Memory B cell (primary cell): Measurements from ENCODE around the gene HORMAD2.

Experiments
- ATAC-seq: fragments of 150-1000 bp; cut with Tn5 transposase; 2 replicates; pipeline ENCODE4 v1.10.0; 2021; ENCODE audit warnings: low read depth, mild to moderate bottlenecking, moderate library complexity
- DNase-seq, 2 donors: peaks; one replicate each; pipeline ENCODE4 v3.0.0; 2022; ENCODE audit warnings: low spot score in 2 of 2
- H3K27ac Mint-ChIP-seq: one replicate; pipeline ENCODE4 v1.8.0; 2022; ENCODE audit warnings: mild to moderate bottlenecking, moderate library complexity, mixed read lengths
- H3K27me3 Mint-ChIP-seq: one replicate; pipeline ENCODE4 v1.8.0; 2022; ENCODE audit warnings: mixed read lengths
- H3K36me3 Mint-ChIP-seq: one replicate; pipeline ENCODE4 v1.8.0; 2022; ENCODE audit warnings: mild to moderate bottlenecking, mixed read lengths
- H3K4me1 Mint-ChIP-seq: one replicate; pipeline ENCODE4 v1.8.0; 2022; ENCODE audit warnings: mixed read lengths
- H3K4me3 Mint-ChIP-seq: one replicate; pipeline ENCODE4 v1.8.0; 2022; ENCODE audit warnings: mild to moderate bottlenecking, moderate library complexity, mixed read lengths
- H3K9me3 Mint-ChIP-seq: one replicate; pipeline ENCODE4 v1.8.0; 2022; ENCODE audit warnings: mixed read lengths

The HORMAD2 gene

GRCh38 chr22:30140414-30140813, 60.1 kb downstream of the HORMAD2 start:
- no peak overlapping the region for H3K27ac Mint-ChIP-seq
- H3K4me3 Mint-ChIP-seq: no peak overlapping the region
- peaks cover 7% of the 10 kb centered on the region for H3K36me3 Mint-ChIP-seq
- DNase-seq (no peak), ATAC-seq (no peak)
- no peaks in the 10 kb centered on the region for H3K4me1 Mint-ChIP-seq
- peaks cover 8% of the 10 kb centered on the region for H3K27me3 Mint-ChIP-seq
- peaks cover 16% of the 10 kb centered on the region for H3K9me3 Mint-ChIP-seq

DNA sequence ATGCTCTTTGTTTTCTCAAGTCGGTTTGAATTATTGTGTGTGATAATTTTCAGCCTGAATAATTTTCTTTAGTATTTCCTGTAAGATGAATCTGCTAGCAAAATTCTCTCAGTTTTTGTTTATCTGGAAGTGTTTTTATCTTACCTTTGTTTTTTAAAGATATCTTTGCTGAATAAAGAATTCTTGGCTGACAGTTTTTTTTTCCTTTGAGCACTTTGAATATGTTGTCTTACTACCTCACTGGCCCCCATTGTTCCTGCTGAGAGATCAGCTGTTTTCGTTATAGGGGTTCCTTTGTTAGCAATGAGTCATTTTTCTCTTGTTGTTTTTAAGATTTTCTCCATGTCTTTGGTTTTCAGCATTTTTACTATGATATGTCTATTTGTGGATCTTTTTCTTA, 63.0 kb downstream of the HORMAD2 start:
- Mint-ChIP-seq H3K27me3 (peaks cover 10% of the 10 kb centered on the region), H3K4me1 (no peaks in the 10 kb centered on the region), H3K4me3 (no peak overlapping the region), H3K9me3 (peaks cover 16% of the 10 kb centered on the region), H3K36me3 (peaks cover 8% of the 10 kb centered on the region), H3K27ac (no peak overlapping the region)
- DNase-seq (no peak), ATAC-seq (no peak)

DNA sequence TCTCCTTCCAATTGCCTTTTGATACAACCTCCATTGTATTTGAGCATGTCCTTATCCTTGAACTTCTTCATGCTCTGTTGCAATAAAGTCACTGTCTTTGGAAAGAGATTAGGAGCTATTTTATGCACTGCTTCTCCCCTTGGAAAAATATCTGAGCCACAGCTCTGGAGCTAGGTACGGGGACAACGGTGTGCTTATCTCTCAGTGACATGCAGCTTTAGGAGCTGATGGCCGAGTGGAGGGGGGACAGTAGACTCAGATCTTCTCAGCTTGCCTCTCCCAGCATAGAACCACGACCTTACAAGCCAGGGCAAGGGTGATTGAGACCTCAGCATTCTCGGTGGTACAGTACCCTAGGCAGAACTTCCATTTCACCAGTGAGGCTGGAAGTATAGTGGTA, 64.1 kb downstream of the HORMAD2 start:
- Mint-ChIP-seq H3K9me3 (peaks cover 15% of the 10 kb centered on the region), H3K4me3 (no peak overlapping the region), H3K36me3 (peaks cover 8% of the 10 kb centered on the region), H3K4me1 (no peaks in the 10 kb centered on the region), H3K27ac (no peak overlapping the region), H3K27me3 (peaks cover 10% of the 10 kb centered on the region)
- no peak for DNase-seq
- ATAC-seq: no peak

DNA sequence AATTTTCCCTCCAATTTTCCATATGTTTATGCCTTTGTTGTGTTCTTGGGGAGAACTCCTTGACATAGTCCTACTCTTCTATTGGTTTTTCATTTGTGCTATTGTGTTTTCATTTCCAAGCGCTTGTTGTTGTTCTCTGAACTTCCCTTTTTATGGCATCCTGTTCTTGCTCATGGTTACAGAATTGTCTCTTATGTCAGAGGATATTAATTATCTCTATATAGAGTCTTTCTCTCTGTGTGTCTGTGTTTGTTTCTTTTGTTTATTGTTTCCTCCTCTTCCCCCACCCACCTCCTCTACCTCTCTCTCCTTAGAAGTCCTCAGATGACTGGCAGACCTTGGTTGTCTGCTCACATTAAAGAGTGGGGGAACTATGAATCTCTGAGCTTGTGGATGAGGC, 69.9 kb downstream of the HORMAD2 start:
- peaks cover 5% of the 10 kb centered on the region for H3K36me3 Mint-ChIP-seq
- DNase-seq: no peak
- H3K27me3 Mint-ChIP-seq: peaks cover 1% of the 10 kb centered on the region
- H3K4me1 Mint-ChIP-seq: peaks cover 7% of the 10 kb centered on the region
- no peak overlapping the region for H3K27ac Mint-ChIP-seq
- ATAC-seq: peak; percentile 22
- H3K4me3 Mint-ChIP-seq: no peak overlapping the region
- peaks cover 3% of the 10 kb centered on the region for H3K9me3 Mint-ChIP-seq

DNA sequence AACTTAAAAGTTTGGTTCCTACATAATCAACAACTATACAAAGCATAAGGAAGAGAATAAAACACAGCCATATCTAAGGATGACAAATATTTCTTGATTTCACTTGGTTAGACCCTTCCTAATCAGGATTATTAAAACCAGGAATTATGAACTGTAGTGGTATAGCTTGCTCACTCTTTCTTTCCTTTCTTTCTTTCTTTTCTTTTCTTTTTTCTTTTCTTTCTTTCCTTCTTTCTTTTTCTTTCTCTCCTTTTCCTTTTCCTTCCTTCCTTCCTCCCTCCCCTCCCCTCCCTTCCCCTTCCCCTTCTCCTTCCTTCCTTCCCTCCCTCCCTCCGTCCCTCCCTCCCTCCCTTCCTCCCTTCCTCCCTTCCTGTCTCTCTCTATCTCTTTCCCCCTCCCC, 78.0 kb downstream of the HORMAD2 start:
- no peaks in the 10 kb centered on the region for H3K36me3 Mint-ChIP-seq
- H3K9me3 Mint-ChIP-seq: no peaks in the 10 kb centered on the region
- H3K27me3 Mint-ChIP-seq: peaks cover 9% of the 10 kb centered on the region
- no peak for ATAC-seq
- H3K27ac Mint-ChIP-seq: no peak overlapping the region
- H3K4me1 Mint-ChIP-seq: no peaks in the 10 kb centered on the region
- DNase-seq: no peak
- no peak overlapping the region for H3K4me3 Mint-ChIP-seq

DNA sequence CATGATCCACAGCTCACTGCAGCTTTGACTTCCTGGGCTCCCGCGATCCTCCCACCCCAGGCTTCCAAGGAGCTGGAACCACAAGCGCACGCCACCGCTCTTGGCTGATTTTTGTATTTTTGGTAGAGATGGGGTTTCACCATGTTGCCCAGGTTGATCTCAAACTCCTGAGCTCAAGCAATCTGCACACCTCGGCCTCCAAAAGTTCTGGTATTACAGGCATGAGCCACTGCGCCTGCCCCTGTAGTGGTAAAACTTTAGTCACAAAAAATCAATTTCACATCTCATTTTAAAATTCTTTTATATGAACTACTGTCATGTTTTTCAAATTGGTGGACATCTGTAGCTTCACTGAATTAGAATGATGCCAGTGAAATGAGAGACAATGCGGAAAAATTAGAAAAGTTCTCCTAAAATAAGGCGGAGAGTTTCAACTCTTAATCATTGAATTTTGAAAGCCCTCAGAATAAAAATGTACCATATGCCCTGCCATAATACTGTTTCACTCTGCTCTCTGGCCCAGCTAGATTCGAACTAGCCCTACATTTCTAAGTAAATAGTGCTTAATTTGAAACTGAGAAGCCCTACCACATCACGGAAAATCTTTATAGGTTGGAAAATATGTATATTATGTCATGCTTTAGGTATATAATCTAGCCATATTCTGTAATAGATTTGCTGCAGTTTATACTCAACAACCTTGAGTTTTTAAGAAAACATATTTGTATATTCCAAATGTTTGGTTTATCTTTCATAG, 78.7 kb downstream of the HORMAD2 start:
- H3K9me3 Mint-ChIP-seq: no peaks in the 10 kb centered on the region
- H3K27ac Mint-ChIP-seq: no peak overlapping the region
- no peak overlapping the region for H3K4me3 Mint-ChIP-seq
- no peaks in the 10 kb centered on the region for H3K36me3 Mint-ChIP-seq
- ATAC-seq (no peak), DNase-seq (no peak)
- no peaks in the 10 kb centered on the region for H3K4me1 Mint-ChIP-seq
- peaks cover 9% of the 10 kb centered on the region for H3K27me3 Mint-ChIP-seq

GRCh38 chr22:30159561-30160353, 79.5 kb downstream of the HORMAD2 start:
- Mint-ChIP-seq H3K4me1 (no peaks in the 10 kb centered on the region), H3K9me3 (no peaks in the 10 kb centered on the region), H3K36me3 (no peaks in the 10 kb centered on the region), H3K4me3 (no peak overlapping the region), H3K27me3 (peaks cover 9% of the 10 kb centered on the region), H3K27ac (no peak overlapping the region)
- ATAC-seq (no peak), DNase-seq (no peak)

DNA sequence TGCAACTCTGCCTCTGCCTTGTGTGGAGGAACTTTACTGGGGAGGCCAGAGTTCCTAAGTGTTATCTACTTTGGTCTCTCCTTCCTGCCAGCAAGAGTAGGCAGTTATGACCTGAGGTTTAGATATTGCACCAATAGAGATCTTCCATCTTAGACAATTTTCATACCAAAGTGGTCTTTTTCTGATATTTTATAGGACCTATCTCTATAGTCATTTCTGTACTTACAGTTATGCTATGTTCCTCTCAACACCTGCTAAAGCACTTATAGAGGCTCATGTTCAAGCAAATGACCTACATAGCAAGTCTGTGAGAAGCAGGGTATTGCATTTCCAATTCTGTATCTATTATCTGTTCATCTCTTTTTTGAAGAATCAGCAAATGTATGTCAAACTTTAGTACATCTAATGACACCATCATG, 80.8 kb downstream of the HORMAD2 start:
- ATAC-seq: no peak
- no peak overlapping the region for H3K27ac Mint-ChIP-seq
- H3K9me3 Mint-ChIP-seq: no peaks in the 10 kb centered on the region
- DNase-seq: no peak
- H3K4me3 Mint-ChIP-seq: no peak overlapping the region
- no peaks in the 10 kb centered on the region for H3K4me1 Mint-ChIP-seq
- peaks cover 13% of the 10 kb centered on the region for H3K27me3 Mint-ChIP-seq
- H3K36me3 Mint-ChIP-seq: no peaks in the 10 kb centered on the region

- Mint-ChIP-seq H3K4me1 (no peaks in the 10 kb centered on the region), H3K4me3 (no peak overlapping the region), H3K27ac (no peak overlapping the region), H3K27me3 (peaks cover 4% of the 10 kb centered on the region), H3K36me3 (no peaks in the 10 kb centered on the region), H3K9me3 (no peaks in the 10 kb centered on the region)
- DNase-seq (no peak), ATAC-seq (no peak)
Measured at GRCh38 chr22:30167296-30167695, 87.0 kb downstream of the HORMAD2 start.

- Mint-ChIP-seq H3K4me3 (no peak overlapping the region), H3K27me3 (peaks cover 4% of the 10 kb centered on the region), H3K9me3 (no peaks in the 10 kb centered on the region), H3K4me1 (no peaks in the 10 kb centered on the region), H3K27ac (no peak overlapping the region), H3K36me3 (no peaks in the 10 kb centered on the region)
- ATAC-seq (no peak), DNase-seq (no peak)
Measured at GRCh38 chr22:30167734-30168133, 87.5 kb downstream of the HORMAD2 start.

- DNase-seq (no peak), ATAC-seq (no peak)
- Mint-ChIP-seq H3K27me3 (peaks cover 11% of the 10 kb centered on the region), H3K4me1 (no peaks in the 10 kb centered on the region), H3K27ac (no peak overlapping the region), H3K36me3 (no peaks in the 10 kb centered on the region), H3K9me3 (no peaks in the 10 kb centered on the region), H3K4me3 (no peak overlapping the region)
Measured at GRCh38 chr22:30169002-30169401, 88.7 kb downstream of the HORMAD2 start.

GRCh38 chr22:30170129-30170528, 89.9 kb downstream of the HORMAD2 start:
- H3K9me3 Mint-ChIP-seq: no peaks in the 10 kb centered on the region

GRCh38 chr22:30171008-30171407, 90.7 kb downstream of the HORMAD2 start:
- Mint-ChIP-seq H3K36me3 (no peaks in the 10 kb centered on the region), H3K27ac (no peak overlapping the region), H3K27me3 (peaks cover 7% of the 10 kb centered on the region), H3K4me1 (no peaks in the 10 kb centered on the region), H3K4me3 (no peak overlapping the region), H3K9me3 (no peaks in the 10 kb centered on the region)
- ATAC-seq: no peak
- DNase-seq: no peak

More at GRCh38 chr22:30170129-30170528, 89.9 kb downstream of the HORMAD2 start:
- ATAC-seq (no peak), DNase-seq (no peak)
- H3K4me3 Mint-ChIP-seq: no peak overlapping the region
- no peak overlapping the region for H3K27ac Mint-ChIP-seq
- H3K27me3 Mint-ChIP-seq: peaks cover 7% of the 10 kb centered on the region
- no peaks in the 10 kb centered on the region for H3K4me1 Mint-ChIP-seq
- H3K36me3 Mint-ChIP-seq: no peaks in the 10 kb centered on the region

DNA sequence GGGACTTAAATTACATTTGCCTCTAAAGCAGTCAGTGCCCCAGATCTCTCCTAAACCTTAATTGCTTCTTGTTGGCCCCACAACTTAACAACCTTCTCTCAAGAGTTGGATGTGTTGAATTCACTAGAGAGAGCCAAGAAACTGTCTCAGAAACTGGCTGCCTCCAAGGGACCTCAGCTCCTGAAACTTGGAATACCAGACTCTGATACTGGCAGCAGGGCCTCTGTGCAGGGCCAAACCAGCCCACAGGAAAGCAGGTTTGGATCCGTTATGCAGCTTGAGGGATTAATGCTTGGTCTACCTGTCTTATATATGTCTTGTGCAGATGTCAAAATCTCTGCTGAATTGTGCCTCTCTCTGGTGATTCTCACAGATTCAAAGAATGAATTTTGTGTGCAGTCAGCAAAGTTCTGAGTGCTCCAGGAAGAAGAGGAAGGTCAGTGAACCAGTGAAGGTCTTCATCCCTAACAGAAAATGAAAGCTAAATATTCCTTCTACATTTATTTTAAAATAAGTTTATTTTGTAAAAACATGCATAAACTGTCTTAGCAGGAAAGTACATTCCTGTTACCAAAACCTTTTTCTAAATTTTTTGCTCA, 95.5 kb downstream of the HORMAD2 start:
- Mint-ChIP-seq H3K9me3 (no peaks in the 10 kb centered on the region), H3K36me3 (no peaks in the 10 kb centered on the region), H3K4me3 (no peak overlapping the region), H3K4me1 (no peaks in the 10 kb centered on the region), H3K27me3 (peaks cover 7% of the 10 kb centered on the region), H3K27ac (no peak overlapping the region)
- ATAC-seq (no peak), DNase-seq (no peak)
